ENCODE results near the gene RAB40B. TPM values are rescaled to one million over a fixed set of nuclear protein-coding genes. Genes with fewer than 3 reads are reported as not detected.

RAB40B gene
- total and polyA plus RNA-seq, 4 donors = 2.9 to 12.1 (median 10.5) TPM

DNA sequence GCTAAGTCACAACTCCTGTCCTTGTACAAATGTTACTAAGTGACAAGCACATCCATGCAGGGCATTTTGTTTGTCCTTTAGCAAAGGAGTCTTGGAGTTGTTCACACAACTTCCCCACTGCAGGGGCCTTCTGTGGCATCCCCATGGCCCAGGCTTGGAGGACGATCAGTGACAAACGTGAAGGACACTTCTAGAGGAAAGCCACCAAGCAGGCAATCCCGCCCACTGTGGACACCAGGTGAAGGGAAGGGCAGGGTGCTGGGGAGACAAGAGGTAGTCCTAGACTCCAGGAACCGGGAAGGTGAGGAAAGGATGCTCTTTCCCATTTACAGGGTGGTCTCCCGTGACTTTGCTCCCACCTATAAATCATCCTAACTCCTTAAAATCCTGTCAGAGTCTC lies 54.4 kb downstream of the RAB40B start:
- no peak for DNase-seq (ENCODE audit: low spot score)
- Histone ChIP-seq H3K4me1 (ENCODE audit: control insufficient read depth in 4 of 4, insufficient read depth in 4 of 4, low read length in 3 of 4) (peaks cover 3 to 18% (median 14%) of the 10 kb centered on the region in 4 donors), H3K36me3 (ENCODE audit: control insufficient read depth in 4 of 4, insufficient read depth in 3 of 4, low read depth in 1 of 4, low read length in 3 of 4) (peaks cover 0 to 26% (median 17%) of the 10 kb centered on the region in 4 donors)

More for the DNA sequence above, 54.4 kb downstream of the RAB40B start:
- Histone ChIP-seq H3K4me3 (ENCODE audit: low read depth in 1 of 3, low read length in 3 of 3) (no peak overlapping the region), H3K9me3 (ENCODE audit: control insufficient read depth in 4 of 4, low read length in 3 of 4) (no peaks in the 10 kb centered on the region), H3K9ac (ENCODE audit: low read depth in 1 of 2, low read length in 2 of 2) (no peak overlapping the region), H3K27ac (ENCODE audit: low read depth in 1 of 2, low read length in 2 of 2) (no peak overlapping the region), H3K27me3 (ENCODE audit: control insufficient read depth in 4 of 4, insufficient read depth in 4 of 4, low read length in 3 of 4) (no peaks in the 10 kb centered on the region)
- no peak for TF ChIP-seq RAD21 (IDR thresholded peaks at IDR 0.05)
- TF ChIP-seq HNF4G (IDR thresholded peaks at IDR 0.05) = no peak
- TF ChIP-seq, protein P1, sequence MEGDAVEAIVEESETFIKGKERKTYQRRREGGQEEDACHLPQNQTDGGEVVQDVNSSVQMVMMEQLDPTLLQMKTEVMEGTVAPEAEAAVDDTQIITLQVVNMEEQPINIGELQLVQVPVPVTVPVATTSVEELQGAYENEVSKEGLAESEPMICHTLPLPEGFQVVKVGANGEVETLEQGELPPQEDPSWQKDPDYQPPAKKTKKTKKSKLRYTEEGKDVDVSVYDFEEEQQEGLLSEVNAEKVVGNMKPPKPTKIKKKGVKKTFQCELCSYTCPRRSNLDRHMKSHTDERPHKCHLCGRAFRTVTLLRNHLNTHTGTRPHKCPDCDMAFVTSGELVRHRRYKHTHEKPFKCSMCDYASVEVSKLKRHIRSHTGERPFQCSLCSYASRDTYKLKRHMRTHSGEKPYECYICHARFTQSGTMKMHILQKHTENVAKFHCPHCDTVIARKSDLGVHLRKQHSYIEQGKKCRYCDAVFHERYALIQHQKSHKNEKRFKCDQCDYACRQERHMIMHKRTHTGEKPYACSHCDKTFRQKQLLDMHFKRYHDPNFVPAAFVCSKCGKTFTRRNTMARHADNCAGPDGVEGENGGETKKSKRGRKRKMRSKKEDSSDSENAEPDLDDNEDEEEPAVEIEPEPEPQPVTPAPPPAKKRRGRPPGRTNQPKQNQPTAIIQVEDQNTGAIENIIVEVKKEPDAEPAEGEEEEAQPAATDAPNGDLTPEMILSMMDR (IDR thresholded peaks at IDR 0.05; ENCODE audit: low read depth, low read length, missing input control) = no peak
- TF ChIP-seq GABPA (IDR thresholded peaks at IDR 0.05 in 1 of 2, conservative IDR thresholded peaks at IDR 0.05 in 1 of 2) = no peak
- TF ChIP-seq, protein P2, sequence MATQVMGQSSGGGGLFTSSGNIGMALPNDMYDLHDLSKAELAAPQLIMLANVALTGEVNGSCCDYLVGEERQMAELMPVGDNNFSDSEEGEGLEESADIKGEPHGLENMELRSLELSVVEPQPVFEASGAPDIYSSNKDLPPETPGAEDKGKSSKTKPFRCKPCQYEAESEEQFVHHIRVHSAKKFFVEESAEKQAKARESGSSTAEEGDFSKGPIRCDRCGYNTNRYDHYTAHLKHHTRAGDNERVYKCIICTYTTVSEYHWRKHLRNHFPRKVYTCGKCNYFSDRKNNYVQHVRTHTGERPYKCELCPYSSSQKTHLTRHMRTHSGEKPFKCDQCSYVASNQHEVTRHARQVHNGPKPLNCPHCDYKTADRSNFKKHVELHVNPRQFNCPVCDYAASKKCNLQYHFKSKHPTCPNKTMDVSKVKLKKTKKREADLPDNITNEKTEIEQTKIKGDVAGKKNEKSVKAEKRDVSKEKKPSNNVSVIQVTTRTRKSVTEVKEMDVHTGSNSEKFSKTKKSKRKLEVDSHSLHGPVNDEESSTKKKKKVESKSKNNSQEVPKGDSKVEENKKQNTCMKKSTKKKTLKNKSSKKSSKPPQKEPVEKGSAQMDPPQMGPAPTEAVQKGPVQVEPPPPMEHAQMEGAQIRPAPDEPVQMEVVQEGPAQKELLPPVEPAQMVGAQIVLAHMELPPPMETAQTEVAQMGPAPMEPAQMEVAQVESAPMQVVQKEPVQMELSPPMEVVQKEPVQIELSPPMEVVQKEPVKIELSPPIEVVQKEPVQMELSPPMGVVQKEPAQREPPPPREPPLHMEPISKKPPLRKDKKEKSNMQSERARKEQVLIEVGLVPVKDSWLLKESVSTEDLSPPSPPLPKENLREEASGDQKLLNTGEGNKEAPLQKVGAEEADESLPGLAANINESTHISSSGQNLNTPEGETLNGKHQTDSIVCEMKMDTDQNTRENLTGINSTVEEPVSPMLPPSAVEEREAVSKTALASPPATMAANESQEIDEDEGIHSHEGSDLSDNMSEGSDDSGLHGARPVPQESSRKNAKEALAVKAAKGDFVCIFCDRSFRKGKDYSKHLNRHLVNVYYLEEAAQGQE (IDR thresholded peaks at IDR 0.05) = no peak
- TF ChIP-seq YY1 (IDR thresholded peaks at IDR 0.05) = no peak
- TF ChIP-seq TAF1 (conservative IDR thresholded peaks at IDR 0.05) = no peak
- TF ChIP-seq, protein P3, sequence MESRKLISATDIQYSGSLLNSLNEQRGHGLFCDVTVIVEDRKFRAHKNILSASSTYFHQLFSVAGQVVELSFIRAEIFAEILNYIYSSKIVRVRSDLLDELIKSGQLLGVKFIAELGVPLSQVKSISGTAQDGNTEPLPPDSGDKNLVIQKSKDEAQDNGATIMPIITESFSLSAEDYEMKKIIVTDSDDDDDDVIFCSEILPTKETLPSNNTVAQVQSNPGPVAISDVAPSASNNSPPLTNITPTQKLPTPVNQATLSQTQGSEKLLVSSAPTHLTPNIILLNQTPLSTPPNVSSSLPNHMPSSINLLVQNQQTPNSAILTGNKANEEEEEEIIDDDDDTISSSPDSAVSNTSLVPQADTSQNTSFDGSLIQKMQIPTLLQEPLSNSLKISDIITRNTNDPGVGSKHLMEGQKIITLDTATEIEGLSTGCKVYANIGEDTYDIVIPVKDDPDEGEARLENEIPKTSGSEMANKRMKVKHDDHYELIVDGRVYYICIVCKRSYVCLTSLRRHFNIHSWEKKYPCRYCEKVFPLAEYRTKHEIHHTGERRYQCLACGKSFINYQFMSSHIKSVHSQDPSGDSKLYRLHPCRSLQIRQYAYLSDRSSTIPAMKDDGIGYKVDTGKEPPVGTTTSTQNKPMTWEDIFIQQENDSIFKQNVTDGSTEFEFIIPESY (IDR thresholded peaks at IDR 0.05) = no peak
- TF ChIP-seq, protein P4, sequence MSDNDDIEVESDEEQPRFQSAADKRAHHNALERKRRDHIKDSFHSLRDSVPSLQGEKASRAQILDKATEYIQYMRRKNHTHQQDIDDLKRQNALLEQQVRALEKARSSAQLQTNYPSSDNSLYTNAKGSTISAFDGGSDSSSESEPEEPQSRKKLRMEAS (IDR thresholded peaks at IDR 0.05) = no peak
- TF ChIP-seq FOXA1 (IDR thresholded peaks at IDR 0.05) = no peak
- TF ChIP-seq, protein P5, sequence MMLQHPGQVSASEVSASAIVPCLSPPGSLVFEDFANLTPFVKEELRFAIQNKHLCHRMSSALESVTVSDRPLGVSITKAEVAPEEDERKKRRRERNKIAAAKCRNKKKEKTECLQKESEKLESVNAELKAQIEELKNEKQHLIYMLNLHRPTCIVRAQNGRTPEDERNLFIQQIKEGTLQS (IDR thresholded peaks at IDR 0.05) = no peak
- no peak for TF ChIP-seq NR2F2 (IDR thresholded peaks at IDR 0.05)
- no peak for TF ChIP-seq RXRA (IDR thresholded peaks at IDR 0.05)
- no peak for TF ChIP-seq EGR1 (IDR thresholded peaks at IDR 0.05; ENCODE audit: low read depth in 2 of 2)
- no peak for TF ChIP-seq JUND (IDR thresholded peaks at IDR 0.05)
- no peak for TF ChIP-seq HNF4A (conservative IDR thresholded peaks at IDR 0.05)
- no peak for TF ChIP-seq SP1 (IDR thresholded peaks at IDR 0.05)
- TF ChIP-seq FOXA2 (IDR thresholded peaks at IDR 0.05) = no peak
- 92% methylated on average over 5 of the region's 5 CpGs for WGBS

All from liver (tissue), 9 donors.